HG02885 (cell line): Measurements from ENCODE around the gene HOXB1.
"Not testable (repeated sequence)": the region's sequence is repeated elsewhere in the genome, so short reads cannot be mapped to it uniquely, and the experiment has no call there.

Experiments used
- ATAC-seq: cut with Tn5 transposase; IDR thresholded peaks from one replicate; pipeline ENCODE4 v1.9.1; 2021; ENCODE audit warnings: mild to moderate bottlenecking; ENCODE audit not compliant: unreplicated experiment, poor library complexity

Gene HOXB1

DNA sequence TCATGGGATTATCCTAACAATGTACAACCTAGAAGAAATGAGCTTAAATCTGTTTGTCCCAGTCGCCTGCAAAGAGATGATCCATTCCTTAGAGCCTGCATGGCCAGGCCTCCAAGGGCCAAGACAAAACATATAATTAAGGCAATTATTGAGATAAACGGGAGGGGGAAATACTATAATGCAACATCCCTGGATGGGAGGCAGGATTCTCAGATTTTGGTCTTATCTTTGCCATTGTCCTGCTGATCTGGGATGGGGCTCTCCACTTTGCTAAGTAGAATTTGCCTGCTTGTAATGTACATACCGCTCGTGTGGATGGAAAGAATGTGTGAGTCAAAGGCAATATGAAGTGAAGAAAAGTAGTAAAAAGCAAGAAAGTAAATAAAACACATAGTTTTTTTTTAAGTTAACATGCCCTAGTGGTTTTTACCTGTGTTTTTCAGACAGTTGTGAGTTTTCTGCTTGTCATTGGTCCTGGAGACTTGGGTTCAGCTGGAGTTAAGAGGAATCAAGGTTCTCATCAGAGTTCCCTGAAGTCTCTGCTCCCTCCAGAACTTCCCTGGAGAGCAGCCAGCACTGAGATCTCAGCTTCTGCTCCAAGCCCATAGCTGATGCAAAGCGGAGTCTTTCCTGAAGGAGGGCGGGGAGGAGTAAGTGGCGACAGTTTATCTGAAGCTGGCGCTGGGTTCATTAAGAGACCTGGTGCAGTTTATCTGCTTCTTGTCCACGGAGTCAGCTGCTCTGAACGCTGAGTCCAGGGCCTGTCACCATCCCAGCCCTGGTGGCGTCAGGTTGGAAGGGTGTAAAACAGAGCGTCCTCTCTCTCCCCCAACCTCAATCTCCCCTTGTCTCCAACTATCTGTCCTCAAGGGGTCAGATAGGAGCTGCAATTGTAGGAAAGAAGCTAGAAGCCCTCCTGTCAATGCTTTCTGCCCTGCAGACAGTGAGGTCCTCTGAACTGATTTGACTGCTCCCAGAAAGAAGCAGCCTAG, 30.1 kb downstream of the HOXB1 start:
- ATAC-seq: no peak

DNA sequence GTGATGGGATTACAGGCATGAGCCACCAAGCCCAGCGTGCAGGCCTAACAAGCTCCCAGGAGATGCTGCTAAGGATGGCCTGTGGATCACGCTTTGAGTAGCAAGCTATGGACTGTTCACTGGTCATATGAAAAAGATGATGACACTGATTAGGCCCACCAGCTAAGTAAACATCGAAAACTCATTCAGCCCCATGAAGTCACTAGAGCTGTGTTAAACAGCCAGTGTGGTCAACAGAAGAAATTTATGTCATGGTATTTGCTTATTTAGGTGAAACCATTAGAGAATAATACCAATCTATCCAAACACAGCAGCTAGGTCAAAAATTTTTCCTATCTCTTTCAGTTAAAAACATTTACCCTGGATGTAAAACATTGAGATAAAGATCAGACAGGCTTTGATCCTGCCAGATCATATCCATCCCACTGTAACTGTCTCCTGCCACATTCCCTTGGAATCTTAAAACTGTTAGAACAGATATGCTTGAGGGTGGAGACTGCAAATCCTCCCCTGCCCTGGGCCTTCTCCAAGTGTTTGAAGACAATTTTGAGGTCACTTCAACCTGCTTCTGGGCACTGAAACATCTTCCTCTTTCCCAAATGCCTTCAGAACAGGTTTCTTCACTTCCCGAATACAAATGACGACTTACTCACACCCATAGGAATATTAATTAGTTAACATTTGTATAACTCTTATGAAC, 30.9 kb downstream of the HOXB1 start:
- ATAC-seq: no peak

DNA sequence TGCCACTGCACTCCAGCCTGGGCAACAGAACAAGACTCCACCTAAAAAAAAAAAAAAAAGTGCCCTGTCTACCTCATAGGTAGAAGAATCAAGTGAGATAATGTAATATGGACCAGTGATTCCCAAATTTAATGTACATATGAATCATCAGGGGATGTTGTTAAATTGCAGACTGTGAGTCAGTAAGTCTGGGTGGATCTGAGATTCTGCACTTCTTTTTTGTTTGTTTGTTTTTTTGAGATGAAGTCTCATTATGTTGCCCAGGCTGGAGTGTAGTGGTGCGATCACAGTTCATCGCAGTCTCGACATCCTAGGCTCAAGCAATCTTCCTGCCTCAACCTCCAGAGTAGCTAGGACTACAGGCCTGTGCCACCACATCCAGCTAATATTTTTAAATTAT, 31.6 kb downstream of the HOXB1 start:
- ATAC-seq: no peak

DNA sequence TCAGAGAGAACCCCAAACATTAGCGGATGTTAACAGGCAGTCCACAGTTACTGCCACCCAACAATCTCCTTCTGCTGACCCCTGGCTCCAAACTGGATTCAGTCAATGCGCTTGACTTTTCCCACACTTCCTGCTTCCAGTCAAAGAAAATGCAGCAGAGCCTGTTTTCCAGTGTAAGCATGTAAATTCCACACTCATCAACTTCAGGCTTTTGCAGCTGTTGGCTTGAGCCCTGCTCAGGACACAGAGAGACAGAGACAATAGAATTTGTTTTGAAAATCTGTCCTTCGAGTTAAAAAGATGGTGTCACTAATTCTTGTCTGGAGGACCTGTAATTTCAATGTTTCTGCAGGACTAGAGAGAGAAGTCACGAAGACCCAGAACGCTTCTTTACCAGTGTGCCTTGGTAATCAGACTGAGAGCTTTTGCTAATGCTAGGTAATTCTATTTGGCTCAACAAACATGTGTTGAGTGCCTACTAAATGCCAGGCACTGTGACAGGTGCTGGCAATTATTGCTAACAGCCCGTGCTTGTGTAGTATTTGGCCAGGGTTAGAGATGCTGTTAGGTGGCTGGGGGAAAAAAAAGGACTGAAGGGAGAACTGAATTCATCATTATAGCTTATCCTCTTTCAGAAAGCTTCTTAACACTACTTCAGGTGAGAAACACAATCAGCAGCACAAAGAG, 32.5 kb downstream of the HOXB1 start:
- ATAC-seq: no peak

DNA sequence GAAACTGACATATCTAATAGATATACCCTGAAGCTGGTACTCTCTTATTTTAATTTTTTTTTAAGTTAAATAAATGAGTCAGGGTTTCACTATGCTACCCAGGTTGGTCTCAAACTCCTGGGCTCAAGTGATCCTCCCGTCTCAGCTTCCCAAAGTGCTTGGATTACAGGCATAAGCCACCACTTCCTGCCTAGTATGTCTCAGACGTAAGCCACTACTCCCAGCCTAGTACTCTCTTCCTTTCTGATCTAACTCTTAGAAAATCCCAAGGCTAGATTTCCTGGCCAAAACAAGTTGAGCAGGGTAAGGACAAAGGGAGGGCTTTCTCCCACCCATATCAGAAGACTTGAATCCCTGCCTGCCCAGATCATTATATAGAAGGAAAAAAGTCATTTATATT, 33.7 kb downstream of the HOXB1 start:
- ATAC-seq: no peak

DNA sequence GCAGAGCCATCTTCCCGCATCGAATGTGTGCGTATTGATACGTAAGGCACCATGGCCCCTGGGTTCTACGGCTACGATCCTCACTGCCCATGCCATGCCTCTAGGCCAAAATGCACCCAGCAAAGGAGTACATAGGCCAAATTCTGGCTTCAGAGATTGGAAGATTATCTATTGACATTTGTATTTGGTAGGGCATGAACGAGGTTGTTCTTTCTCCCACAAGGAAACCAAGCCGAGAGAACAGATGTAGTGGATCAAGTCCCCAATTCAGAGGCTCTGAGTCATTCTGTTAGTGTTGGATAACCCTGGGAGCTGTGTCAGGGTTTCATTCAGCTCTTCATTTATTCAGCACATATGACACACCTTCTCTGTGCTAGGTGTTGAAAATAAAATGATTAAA, 36.5 kb downstream of the HOXB1 start:
- ATAC-seq: no peak

DNA sequence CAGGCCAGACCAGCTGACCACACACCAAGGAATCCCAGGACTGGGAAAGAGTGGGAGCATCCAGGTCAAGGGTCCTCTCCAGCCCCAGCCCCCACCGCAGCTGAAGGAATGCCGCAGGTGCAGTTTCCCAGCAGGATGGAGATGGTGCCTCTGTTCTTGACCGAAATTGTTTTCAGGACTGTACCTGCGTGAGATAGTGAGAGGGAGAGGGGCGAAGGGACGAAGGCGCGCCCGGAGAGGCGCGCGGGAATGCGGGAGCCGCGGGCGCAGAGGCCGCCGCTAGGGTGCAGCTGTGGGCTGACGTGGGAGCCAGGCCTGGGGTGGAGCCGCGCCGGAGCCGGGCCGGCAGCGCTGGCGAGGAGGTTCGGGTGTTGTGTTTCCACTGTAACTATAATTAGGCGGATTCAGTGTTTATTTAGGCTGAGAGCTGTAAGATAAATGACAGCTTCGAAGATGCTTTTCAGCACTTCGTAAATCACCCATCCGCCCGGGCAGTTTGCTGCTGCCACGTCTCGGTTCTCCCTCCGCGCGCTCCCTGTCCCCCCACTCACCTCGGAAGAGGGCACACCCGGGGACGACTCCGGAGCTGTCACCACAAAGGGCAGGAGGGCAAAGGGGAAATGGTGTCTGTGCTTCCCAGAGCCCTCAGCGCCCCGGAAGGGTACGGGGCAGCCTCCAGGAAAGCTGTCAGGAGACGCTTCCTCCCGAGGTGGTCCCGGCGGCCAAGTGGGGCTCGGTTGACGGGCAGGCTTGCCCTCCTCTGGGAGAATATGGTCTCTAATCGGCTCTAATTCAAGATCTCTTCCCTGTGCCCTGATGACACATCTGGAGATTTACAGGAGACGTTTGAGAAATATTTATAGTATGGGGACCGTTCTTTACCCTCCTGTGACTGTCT, 38.2 kb downstream of the HOXB1 start:
- peak; percentile 63 for ATAC-seq

DNA sequence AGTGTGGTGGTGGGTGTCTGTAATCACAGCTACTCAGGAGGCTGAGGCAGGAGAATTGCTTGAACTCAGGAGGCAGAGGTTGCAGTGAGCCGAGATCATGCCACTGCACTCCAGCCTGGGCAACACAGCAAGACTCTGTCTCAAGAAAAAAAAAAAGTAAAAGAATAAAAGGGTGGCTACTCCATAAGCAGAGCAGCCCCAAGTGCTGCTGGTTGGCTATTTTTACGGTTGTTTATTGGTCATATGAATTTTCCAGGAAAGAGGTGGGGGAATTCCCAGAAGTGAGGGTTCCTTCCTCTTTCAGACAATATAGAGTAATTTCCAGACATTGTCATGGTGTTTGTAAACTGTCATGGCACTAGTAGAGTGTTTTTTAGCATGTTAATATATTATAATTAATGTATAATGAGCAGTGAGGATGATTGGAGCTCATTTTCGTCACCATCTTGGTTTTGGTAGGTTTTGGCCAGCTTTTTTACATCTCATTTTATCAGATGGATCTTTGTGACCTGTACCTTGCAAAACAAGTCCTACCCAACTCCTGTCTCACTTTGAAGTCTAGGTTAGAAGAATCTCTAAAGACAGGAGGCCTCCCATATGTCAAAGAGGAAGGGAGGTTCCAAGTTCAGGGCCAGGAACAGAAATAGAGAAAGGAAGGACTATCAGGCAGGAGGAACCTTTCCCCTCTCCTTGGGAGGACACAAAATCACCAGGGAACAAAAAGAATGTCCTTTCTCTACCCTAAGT, 39.1 kb downstream of the HOXB1 start:
- ATAC-seq: no peak

DNA sequence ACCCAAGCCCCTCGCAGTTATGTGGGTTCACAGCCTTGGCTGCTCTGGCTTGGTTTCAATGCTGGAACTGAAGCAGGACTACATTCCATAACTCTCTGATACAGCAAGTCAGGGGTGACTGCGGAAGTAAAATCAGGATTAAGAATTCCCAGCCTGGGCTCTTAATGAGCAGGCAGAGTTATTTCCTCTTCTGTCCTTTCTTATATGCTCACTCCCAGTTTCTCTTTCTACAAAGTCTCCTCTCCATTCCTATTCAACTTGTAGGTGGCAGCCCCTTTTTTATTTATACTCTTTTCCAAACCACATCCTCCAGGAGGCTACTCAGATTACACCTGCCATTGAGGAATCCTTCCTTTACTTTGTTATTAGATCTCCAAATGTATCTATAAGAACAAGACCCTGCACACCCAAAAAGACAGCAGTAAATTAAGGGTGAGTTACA, 40.3 kb downstream of the HOXB1 start:
- ATAC-seq: no peak

DNA sequence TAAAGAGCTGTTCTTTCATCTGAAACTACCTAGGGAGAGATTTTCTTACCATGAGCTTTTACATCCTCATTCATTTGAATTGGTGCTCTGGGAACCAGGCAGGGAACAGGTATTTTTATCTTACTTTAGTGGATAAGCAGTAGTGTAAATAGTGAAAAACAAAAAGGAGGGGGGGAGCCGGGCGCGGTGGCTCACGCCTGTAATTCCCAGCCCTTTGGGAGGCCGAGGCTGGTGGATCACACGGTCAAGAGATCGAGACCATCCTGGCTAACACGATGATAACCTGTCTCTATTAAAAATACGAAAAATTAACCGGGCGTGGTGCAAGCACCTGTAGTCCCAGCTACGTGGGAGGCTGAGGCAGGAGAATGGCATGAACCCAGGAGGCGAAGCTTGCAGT, 41.0 kb downstream of the HOXB1 start:
- no peak for ATAC-seq

DNA sequence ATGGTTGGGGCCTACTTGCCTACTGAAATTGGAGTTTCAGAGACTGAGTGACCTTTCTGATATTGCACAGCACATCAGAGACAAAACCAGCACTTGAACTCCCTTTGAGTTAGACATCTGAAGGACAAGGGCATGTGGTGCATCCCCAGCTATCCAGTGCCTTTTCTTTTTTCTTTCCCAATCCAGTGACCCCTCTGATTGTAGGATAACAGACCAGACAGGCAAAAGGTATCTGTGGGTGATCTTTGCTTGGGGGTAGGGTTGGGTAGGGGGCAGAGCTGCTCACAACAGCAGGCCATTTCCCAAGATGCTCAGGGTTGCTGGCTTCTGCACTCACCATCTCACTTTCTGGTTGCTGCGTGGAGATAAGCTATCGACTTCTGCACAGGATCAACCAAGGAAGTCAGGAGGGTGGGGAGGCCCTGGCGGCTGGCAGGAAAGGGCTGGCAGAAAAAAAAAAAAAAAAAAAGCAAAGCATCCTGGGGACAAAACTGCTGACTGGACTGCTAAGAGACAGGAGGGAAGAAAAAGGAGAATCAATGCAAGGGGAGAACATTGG, 42.2 kb downstream of the HOXB1 start:
- ATAC-seq: no peak

DNA sequence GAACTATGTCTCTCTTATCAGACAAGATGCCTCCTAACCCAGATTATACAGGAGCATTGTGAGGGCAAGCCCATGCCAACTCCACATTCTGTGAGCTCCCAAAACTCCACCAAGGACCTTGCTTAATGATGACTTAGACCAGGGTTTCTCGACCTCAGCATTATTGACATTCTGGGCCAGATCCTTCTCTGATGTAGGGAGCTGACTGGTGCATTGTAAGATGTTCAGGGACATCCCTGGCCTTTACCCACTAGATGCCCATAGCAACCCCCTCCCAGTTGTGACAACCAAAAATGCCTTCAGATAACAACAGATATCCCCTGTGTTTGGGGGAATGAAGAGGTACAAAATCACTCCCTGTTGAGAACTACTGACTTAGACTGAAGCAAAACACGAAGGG, 43.6 kb downstream of the HOXB1 start:
- no peak for ATAC-seq

DNA sequence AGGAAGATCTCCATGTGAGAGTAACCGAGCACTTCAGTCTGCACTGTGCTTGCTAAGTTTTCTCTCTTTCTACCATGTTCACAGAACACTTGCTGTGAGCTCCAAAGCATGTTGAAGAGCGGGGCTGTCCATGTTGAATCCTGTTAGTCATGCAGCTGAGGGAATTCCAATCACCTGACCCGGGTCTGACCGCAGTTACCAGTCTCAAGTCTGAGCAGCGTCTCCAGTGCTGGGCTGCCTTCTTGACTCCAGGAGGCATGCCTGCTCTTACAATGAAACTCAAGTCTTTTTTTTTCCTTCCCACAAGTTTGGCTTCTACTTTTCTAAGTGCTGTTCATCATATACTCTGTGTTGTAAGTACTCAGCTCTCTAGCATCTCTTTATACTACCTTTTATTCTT, 44.3 kb downstream of the HOXB1 start:
- no peak for ATAC-seq

DNA sequence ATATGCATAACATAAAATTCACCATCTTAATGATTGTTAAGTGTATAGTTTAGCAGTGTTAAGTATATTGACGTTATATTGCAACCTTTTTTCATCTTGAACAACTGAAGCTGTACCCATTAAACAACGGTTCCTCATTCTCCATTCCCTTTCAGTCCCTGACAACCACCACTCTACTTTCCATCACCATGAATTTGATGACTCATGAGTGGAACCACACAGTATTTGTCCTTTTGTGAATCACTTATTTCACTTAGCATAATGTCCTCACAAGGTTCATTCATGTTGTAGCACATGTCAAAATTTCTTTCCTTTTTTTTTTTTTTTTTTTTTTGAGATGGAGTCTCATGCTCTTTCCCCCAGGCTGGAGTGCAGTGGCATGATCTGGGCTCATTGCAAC, 46.0 kb downstream of the HOXB1 start:
- ATAC-seq: no peak

DNA sequence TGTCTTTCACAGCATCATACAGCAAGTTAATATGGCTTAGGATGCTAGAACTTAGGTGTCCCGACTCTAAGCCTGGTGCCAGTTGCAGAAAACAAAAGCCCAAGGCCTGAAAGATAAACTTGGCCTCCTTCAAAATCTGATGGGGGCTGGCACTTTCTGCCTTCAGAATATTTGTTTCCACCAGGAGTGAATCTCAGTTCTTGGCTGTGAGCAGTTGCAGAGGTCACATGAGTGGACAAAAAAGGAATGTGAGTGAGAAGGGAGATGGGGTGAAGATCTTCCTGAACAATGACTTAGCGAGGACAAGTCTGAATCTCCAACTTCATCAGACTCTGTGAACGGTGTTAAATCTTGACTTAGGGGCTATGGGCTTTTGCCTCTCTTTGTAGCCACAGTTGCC, 46.6 kb downstream of the HOXB1 start:
- ATAC-seq: no peak

DNA sequence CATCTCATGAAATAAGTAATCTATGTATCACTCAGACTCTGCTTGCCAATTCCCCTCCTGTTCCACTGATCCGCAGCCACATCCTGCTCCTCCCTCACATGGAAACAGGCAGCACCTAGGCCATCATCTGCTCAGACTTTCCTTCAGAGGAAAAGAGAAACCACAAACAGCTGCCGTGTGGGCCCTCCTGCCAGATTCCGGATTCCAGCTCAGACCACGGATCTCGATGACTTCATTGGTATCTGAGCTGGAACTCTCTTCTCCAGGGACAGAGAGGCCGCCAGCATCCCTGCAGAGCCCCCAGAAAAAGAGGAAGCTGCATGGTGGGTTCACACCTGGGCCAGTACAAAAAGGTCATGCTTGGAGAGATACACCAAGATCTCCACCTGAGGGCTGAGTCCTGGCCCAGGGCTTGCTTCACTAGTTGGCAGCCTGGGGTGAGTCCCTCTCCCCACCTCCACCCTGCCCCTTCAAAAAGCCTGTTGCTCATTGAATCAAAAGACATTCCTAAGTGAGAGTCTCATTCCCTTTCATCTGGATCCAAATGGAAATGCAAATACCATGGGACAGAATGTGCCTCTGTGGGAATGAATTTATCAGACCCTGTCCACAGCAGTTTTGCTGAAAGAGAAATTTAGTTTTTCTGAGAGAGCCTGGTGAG, 47.2 kb downstream of the HOXB1 start:
- ATAC-seq: no peak

DNA sequence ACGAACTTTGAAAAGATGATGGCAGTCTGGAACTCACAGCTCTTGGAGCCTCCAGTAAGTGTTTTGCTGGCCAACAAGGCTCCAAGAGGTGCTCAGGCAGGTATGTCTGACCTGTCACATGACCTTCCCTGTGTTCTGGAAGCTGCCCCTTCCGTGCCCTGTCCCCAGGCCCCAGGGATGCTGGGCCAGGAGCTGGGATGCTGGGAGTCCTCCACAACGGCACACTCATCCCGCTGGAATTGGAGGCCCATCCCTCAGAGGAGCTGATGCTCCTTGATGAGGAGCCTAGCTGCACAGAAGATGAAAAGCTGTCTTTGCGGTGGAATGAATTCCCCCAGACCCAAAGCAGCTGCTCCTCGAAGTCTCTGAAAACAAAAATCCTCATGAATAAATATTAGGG, 47.8 kb downstream of the HOXB1 start:
- ATAC-seq: no peak

DNA sequence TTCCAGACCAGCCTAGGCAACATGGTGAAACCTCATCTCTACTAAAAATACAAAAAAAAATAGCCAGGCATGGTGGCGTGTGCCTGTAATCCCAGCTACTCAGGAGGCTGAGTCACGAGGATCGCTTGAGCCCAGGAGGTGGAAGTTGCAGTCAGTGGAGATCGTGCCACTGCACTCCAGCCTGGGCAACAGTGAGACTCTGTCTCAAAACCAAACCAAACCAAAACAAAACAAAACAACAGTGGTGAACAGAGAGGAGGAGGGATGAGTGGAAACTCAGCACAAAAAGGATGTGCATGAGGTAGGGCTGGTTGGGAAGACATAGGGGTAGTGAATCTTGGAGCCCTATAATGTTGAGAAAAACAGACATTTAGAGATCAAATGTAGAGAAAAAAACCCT, 48.5 kb downstream of the HOXB1 start:
- not testable (repeated sequence) for ATAC-seq

DNA sequence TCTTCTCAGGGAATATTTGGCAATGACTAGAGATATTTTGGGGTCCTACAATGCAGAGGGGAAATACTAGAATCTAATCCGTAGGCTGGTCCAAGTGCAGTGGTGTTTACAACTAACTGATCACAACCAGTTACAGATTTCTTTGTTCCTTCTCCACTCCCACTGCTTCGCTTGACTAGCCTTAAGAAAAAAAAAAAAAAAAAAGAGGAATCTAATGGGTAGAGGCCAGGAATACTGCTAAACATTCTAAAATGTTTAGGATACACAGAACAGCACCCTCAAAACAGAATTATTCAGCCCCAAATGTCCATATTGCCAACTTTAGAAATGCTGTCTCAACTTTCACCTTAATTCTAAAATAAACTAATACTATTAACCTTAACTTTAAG, 51.8 kb downstream of the HOXB1 start:
- ATAC-seq: no peak
